GM23248 (cell line): ENCODE results near the gene VPS54. TPM values are rescaled to one million over a fixed set of nuclear protein-coding genes. Genes with fewer than 3 reads are reported as not detected.

Source experiments
- DNase-seq: peaks from one replicate; pipeline ENCODE4 v3.0.0-alpha.2; 2015
- H2AFZ ChIP-seq: fragments of 200-600 bp; sonication (generic); 2 replicates; pipeline ENCODE4 v1.6.1; 2016; ENCODE audit warnings: antibody characterized with exemption
- H3F3A ChIP-seq: fragments of 200-600 bp; sonication (generic); 2 replicates; pipeline ENCODE4 v1.6.1; 2016; ENCODE audit warnings: mild to moderate bottlenecking, antibody characterized with exemption, mixed run types; ENCODE audit not compliant: insufficient read depth
- H3K27ac ChIP-seq: fragments of 200-600 bp; sonication (generic); 2 replicates; pipeline ENCODE4 v1.5.1; 2016; ENCODE audit warnings: mild to moderate bottlenecking
- H3K27me3 ChIP-seq: fragments of 200-600 bp; sonication (generic); replicated peaks from 2 replicates; pipeline ENCODE4 v1.6.1; 2016; ENCODE audit warnings: mild to moderate bottlenecking; ENCODE audit not compliant: insufficient read depth
- H3K36me3 ChIP-seq: fragments of 200-600 bp; sonication (generic); 2 replicates; pipeline ENCODE4 v1.6.1; 2016; ENCODE audit warnings: low read depth, mild to moderate bottlenecking
- H3K4me1 ChIP-seq: fragments of 200-600 bp; sonication (generic); 2 replicates; pipeline ENCODE4 v1.6.1; 2016; ENCODE audit warnings: mild to moderate bottlenecking; ENCODE audit not compliant: insufficient read depth
- H3K4me2 ChIP-seq: fragments of 200-600 bp; sonication (generic); one replicate; pipeline ENCODE4 v1.6.1; 2016; ENCODE audit warnings: mild to moderate bottlenecking; ENCODE audit not compliant: unreplicated experiment
- H3K4me3 ChIP-seq: fragments of 200-600 bp; sonication (generic); 2 replicates; pipeline ENCODE4 v1.5.1; 2016; ENCODE audit warnings: mild to moderate bottlenecking
- H3K79me2 ChIP-seq: fragments of 200-600 bp; sonication (generic); 2 replicates; pipeline ENCODE4 v1.6.1; 2016; ENCODE audit warnings: mild to moderate bottlenecking; ENCODE audit not compliant: insufficient read depth
- H3K9ac ChIP-seq: fragments of 200-600 bp; sonication (generic); 2 replicates; pipeline ENCODE4 v1.6.1; 2016; ENCODE audit warnings: mild to moderate bottlenecking
- H3K9me2 ChIP-seq: fragments of 200-600 bp; sonication (generic); 2 replicates; pipeline ENCODE4 v1.6.1; 2016; ENCODE audit warnings: mixed run types, mild to moderate bottlenecking, moderate library complexity; ENCODE audit not compliant: insufficient read depth
- H3K9me3 ChIP-seq: fragments of 200-600 bp; sonication (generic); one replicate; pipeline ENCODE4 v1.6.1; 2017; ENCODE audit warnings: low read depth
- H4K20me1 ChIP-seq: fragments of 200-600 bp; sonication (generic); 2 replicates; pipeline ENCODE4 v1.6.0; 2016; ENCODE audit not compliant: insufficient read depth
- EZH2 ChIP-seq: fragments of 200-600 bp; sonication (generic); IDR thresholded peaks from 2 replicates; pipeline ENCODE4 v1.6.1; 2018; ENCODE audit warnings: antibody characterized with exemption, mild to moderate bottlenecking; ENCODE audit not compliant: insufficient read depth, poor library complexity, severe bottlenecking
- EZH2phosphoT487 ChIP-seq: fragments of 200-600 bp; sonication (generic); IDR thresholded peaks from 2 replicates; pipeline ENCODE4 v1.6.1; 2018; ENCODE audit warnings: antibody characterized with exemption, moderate library complexity, mild to moderate bottlenecking, low read depth; ENCODE audit not compliant: insufficient read depth
- WGBS, 2 experiments: methylation state at CpG; one replicate each; pipeline ENCODE4 v1.1.6; 2015 to 2017; ENCODE audit warnings: low lambda C conversion rate in 2 of 2, low coverage in 1 of 2; ENCODE audit errors: missing lambda C conversion rate in 2 of 2; 5-methylcytosine and 5-hydroxymethylcytosine counted together
- in situ Hi-C: fragments of 300-500 bp; cut with MboI; formaldehyde crosslinking; loops from 2 replicates; pipeline ENCODE4 v1.15.0; 2020
- polyA plus RNA-seq: library from polyadenylated mRNA; unstranded; fragments of >200 nt; fragmentation: Nextera tagmentation; extraction: Ambion mirVana; gene quantifications from 2 replicates; pipeline ENCODE4 v1.2.1, GENCODE V29; 2016
- total RNA-seq: library from RNA; depleted of rRNA; stranded (reverse); fragments of >200 nt; shearing (Covaris generic); gene quantifications from 2 replicates; pipeline ENCODE4 v1.2.3, GENCODE V29; 2014

VPS54 gene
- total and polyA plus RNA-seq, 2 experiments from 2014 or later: 6.5 to 12.9 TPM

- peaks cover 28% of the 10 kb centered on the region; the same call in 1 of the 2 replicates for H3F3A ChIP-seq
- H3K9me3 ChIP-seq: no peaks in the 10 kb centered on the region
- no peak overlapping the region for H3K9ac ChIP-seq
- peaks cover 98% of the 10 kb centered on the region for H3K79me2 ChIP-seq
- DNase-seq: no peak
- H3K9me2 ChIP-seq: no peaks in the 10 kb centered on the region
- no peaks in the 10 kb centered on the region for H4K20me1 ChIP-seq
- peaks cover 41% of the 10 kb centered on the region for H3K36me3 ChIP-seq
- peaks cover 16% of the 10 kb centered on the region; the same call in 1 of the 2 replicates for H3K4me1 ChIP-seq
- no peak overlapping the region for H3K4me3 ChIP-seq
- no peak overlapping the region for H3K4me2 ChIP-seq
- no peak overlapping the region for H3K27ac ChIP-seq
- no peak overlapping the region for H2AFZ ChIP-seq
- 98 to 100% methylated on average over 1 of the region's 1 CpG for WGBS, 2 experiments
- in situ Hi-C loops: no loop called here
- TF ChIP-seq EZH2 (no peak), EZH2phosphoT487 (no peak)
- no peaks in the 10 kb centered on the region for H3K27me3 ChIP-seq
These were observed 155.5 kb downstream of the VPS54 start for GRCh38 chr2:63863707-63864106.

- no peak overlapping the region for H2AFZ ChIP-seq
- H3K36me3 ChIP-seq: peaks cover 44% of the 10 kb centered on the region
- in situ Hi-C loops: no loop called here
- TF ChIP-seq EZH2: no peak
- TF ChIP-seq EZH2phosphoT487: no peak
- no peak overlapping the region for H3K9ac ChIP-seq
- H3F3A ChIP-seq: peaks cover 22% of the 10 kb centered on the region; the same call in 1 of the 2 replicates
- no peaks in the 10 kb centered on the region for H3K9me2 ChIP-seq
- peaks cover 16% of the 10 kb centered on the region; the same call in 1 of the 2 replicates for H3K4me1 ChIP-seq
- peaks cover 97% of the 10 kb centered on the region for H3K79me2 ChIP-seq
- 0 out of 2 replicates have a peak overlapping the region, but pooled peaks have one; percentile 5 for H3K27ac ChIP-seq
- H3K9me3 ChIP-seq: no peaks in the 10 kb centered on the region
- H4K20me1 ChIP-seq: no peaks in the 10 kb centered on the region
- peak overlapping the region; percentile 1 for H3K4me2 ChIP-seq
- DNase-seq: peak; percentile 37
- H3K4me3 ChIP-seq: no peak overlapping the region
- H3K27me3 ChIP-seq: no peaks in the 10 kb centered on the region
- 84 to 93% methylated on average over 1 of the region's 1 CpG for WGBS, 2 experiments
These were observed 156.4 kb downstream of the VPS54 start for GRCh38 chr2:63862806-63863205.

- H3K4me3 ChIP-seq: no peak overlapping the region
- H3K9me2 ChIP-seq: no peaks in the 10 kb centered on the region
- H3K79me2 ChIP-seq: peaks cover 97% of the 10 kb centered on the region
- peak; percentile 81 for DNase-seq
- H3K4me2 ChIP-seq: no peak overlapping the region
- H2AFZ ChIP-seq: no peak overlapping the region
- 33 to 39% methylated on average over 6 of the region's 6 CpGs for WGBS, 2 experiments
- H3K9me3 ChIP-seq: no peaks in the 10 kb centered on the region
- H3F3A ChIP-seq: peaks cover 17% of the 10 kb centered on the region; the same call in 1 of the 2 replicates
- in situ Hi-C loops: no loop called here
- H3K4me1 ChIP-seq: peaks cover 16% of the 10 kb centered on the region; the same call in 1 of the 2 replicates
- no peak overlapping the region for H3K9ac ChIP-seq
- TF ChIP-seq EZH2phosphoT487: no peak
- TF ChIP-seq EZH2: no peak
- peaks cover 43% of the 10 kb centered on the region for H3K36me3 ChIP-seq
- no peaks in the 10 kb centered on the region for H4K20me1 ChIP-seq
- no peak overlapping the region for H3K27ac ChIP-seq
- H3K27me3 ChIP-seq: no peaks in the 10 kb centered on the region
These were observed 157.9 kb downstream of the VPS54 start for GRCh38 chr2:63861220-63861822.

- no peak overlapping the region for H3K27ac ChIP-seq
- no peak for DNase-seq
- in situ Hi-C loops: loop anchor here (10.0 kb wide), 1 partner anchor 173 kb away; no protein-coding TSS in a partner anchor
- H3K9ac ChIP-seq: no peak overlapping the region
- H3K4me2 ChIP-seq: no peak overlapping the region
- no peak overlapping the region for H3K4me3 ChIP-seq
- H3F3A ChIP-seq: peaks cover 8% of the 10 kb centered on the region; the same call in 1 of the 2 replicates
- peaks cover 97% of the 10 kb centered on the region for H3K79me2 ChIP-seq
- peaks cover 35% of the 10 kb centered on the region for H3K4me1 ChIP-seq
- peaks cover 34% of the 10 kb centered on the region for H3K36me3 ChIP-seq
- H4K20me1 ChIP-seq: peaks cover 9% of the 10 kb centered on the region; the same call in 1 of the 2 replicates
- 99 to 100% methylated on average over 2 of the region's 2 CpGs for WGBS, 2 experiments
- H3K27me3 ChIP-seq: no peaks in the 10 kb centered on the region
- no peaks in the 10 kb centered on the region for H3K9me2 ChIP-seq
- no peak overlapping the region for H2AFZ ChIP-seq
- TF ChIP-seq EZH2phosphoT487 (no peak), EZH2 (no peak)
- no peaks in the 10 kb centered on the region for H3K9me3 ChIP-seq
These were observed 160.9 kb downstream of the VPS54 start for GRCh38 chr2:63858291-63858690.
